Nephron progenitor cell (in vitro differentiated cells): ENCODE measurements around the gene LTO1.

Experiments used
- DNase-seq: peaks from one replicate; pipeline ENCODE4 v3.0.0; 2021
- H3K27ac Mint-ChIP-seq: 2 replicates; pipeline ENCODE4 v1.8.0; 2021; ENCODE audit warnings: mild to moderate bottlenecking, moderate library complexity, mixed read lengths
- H3K27me3 Mint-ChIP-seq: 2 replicates; pipeline ENCODE4 v1.8.0; 2021; ENCODE audit warnings: mild to moderate bottlenecking, low read depth, mixed read lengths; ENCODE audit not compliant: poor library complexity
- H3K36me3 Mint-ChIP-seq: 2 replicates; pipeline ENCODE4 v1.8.0; 2021; ENCODE audit warnings: low read depth, mixed read lengths
- H3K4me1 Mint-ChIP-seq: 2 replicates; pipeline ENCODE4 v1.8.0; 2021; ENCODE audit warnings: mixed read lengths
- H3K4me3 Mint-ChIP-seq: 2 replicates; pipeline ENCODE4 v1.8.0; 2021; ENCODE audit warnings: mild to moderate bottlenecking, moderate library complexity, mixed read lengths
- H3K9me3 Mint-ChIP-seq: 2 replicates; pipeline ENCODE4 v1.8.0; 2021; ENCODE audit warnings: mild to moderate bottlenecking, moderate library complexity, mixed read lengths
- TF ChIP-seq, protein P1 (sequence below): fragments of 200-600 bp; sonication (generic); IDR thresholded peaks from 2 replicates; pipeline ENCODE4 v1.5.0; 2021; ENCODE audit warnings: antibody characterized with exemption

Gene LTO1

DNA sequence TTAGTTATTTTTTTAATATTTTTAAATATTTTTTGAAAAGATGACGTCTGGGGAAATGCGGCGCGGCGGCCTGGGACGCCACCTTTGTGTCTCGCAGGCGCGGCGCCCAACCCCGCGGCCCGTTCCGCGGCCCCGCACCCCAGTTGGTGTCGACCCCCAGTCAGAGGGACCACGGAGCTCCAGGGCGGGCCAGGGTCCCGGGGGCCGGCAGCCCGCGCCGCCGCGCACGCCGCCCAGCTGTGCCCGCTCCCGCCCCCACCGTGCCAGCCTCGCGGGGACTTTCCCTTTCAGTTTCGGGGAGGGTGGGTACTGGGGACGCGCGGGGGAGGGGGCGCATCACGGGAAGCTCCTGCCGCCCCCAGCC lies 32.6 kb downstream of the LTO1 start:
- H3K4me1 Mint-ChIP-seq, result peaks cover 39% of the 10 kb centered on the region
- peaks cover 4% of the 10 kb centered on the region for H3K36me3 Mint-ChIP-seq
- H3K27me3 Mint-ChIP-seq, result peaks cover 3% of the 10 kb centered on the region
- no peak overlapping the region for H3K27ac Mint-ChIP-seq
- H3K4me3 Mint-ChIP-seq, result peak overlapping the region; percentile 76
- DNase-seq, result peak; percentile 60
- TF ChIP-seq, protein P1, sequence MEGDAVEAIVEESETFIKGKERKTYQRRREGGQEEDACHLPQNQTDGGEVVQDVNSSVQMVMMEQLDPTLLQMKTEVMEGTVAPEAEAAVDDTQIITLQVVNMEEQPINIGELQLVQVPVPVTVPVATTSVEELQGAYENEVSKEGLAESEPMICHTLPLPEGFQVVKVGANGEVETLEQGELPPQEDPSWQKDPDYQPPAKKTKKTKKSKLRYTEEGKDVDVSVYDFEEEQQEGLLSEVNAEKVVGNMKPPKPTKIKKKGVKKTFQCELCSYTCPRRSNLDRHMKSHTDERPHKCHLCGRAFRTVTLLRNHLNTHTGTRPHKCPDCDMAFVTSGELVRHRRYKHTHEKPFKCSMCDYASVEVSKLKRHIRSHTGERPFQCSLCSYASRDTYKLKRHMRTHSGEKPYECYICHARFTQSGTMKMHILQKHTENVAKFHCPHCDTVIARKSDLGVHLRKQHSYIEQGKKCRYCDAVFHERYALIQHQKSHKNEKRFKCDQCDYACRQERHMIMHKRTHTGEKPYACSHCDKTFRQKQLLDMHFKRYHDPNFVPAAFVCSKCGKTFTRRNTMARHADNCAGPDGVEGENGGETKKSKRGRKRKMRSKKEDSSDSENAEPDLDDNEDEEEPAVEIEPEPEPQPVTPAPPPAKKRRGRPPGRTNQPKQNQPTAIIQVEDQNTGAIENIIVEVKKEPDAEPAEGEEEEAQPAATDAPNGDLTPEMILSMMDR, result no peak
- no peaks in the 10 kb centered on the region for H3K9me3 Mint-ChIP-seq

DNA sequence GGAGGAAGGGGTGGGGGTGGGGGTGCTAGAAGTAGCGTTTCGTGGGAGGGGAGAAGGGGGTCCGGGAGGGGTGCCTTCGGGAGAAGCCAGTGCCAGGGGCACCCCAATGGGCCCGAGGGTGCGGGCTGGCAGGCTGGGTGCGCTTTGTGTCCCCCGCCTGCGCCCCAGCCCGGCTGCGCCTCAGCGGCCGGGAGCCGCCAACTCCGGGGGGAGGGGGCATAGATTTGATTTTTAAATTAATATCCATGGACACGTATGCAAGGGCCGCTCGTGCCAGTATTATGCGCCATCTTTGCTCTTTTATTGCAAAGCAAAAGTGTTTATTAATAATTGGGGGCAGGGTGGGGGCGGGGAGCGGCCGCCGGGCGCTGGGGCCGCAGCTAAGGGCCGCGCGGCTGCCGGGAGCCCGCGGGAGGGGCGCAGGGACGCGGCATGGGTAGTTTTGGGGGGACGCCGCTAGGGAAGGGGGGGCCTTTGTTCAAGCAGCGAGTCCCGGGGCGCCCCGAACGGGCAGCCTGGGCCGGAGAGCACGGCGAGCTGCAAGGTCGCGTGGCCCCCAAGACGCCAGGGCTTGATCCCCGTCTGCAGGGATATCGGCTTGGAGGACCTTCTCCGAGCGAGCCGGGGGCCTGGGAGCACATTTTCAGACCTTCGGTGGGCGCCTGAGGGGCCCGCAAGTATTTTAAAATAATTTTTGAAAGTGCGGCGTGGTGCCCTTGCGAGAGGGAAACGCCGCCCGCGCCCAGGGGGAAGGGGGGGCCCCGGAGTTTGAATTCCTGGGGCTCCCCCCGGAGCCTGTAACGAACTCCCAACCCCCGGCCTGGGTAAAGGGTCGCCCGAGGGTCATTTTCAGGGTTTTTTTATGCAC lies 33.2 kb downstream of the LTO1 start:
- TF ChIP-seq, protein P1, result no peak
- Mint-ChIP-seq H3K4me3 (peak overlapping the region; percentile 96), H3K9me3 (no peaks in the 10 kb centered on the region), H3K36me3 (peaks cover 4% of the 10 kb centered on the region), H3K27me3 (peaks cover 3% of the 10 kb centered on the region), H3K27ac (no peak overlapping the region), H3K4me1 (peaks cover 41% of the 10 kb centered on the region)
- DNase-seq, result no peak

DNA sequence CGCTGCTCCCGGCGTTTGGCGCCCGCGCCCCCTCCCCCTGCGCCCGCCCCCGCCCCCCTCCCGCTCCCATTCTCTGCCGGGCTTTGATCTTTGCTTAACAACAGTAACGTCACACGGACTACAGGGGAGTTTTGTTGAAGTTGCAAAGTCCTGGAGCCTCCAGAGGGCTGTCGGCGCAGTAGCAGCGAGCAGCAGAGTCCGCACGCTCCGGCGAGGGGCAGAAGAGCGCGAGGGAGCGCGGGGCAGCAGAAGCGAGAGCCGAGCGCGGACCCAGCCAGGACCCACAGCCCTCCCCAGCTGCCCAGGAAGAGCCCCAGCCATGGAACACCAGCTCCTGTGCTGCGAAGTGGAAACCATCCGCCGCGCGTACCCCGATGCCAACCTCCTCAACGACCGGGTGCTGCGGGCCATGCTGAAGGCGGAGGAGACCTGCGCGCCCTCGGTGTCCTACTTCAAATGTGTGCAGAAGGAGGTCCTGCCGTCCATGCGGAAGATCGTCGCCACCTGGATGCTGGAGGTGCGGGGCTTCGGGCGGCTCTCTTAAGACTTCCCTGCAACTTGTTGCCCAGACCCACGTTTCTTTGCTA lies 34.1 kb downstream of the LTO1 start, which contains the start of gene CCND1:
Gene CCND1, plus strand, starts transcription at position 162 of the 587 bp plus-strand sequence. Its CDS starts 158 bp downstream, at position 320.
- DNase-seq, result peak; percentile 80
- Mint-ChIP-seq H3K36me3 (peaks cover 4% of the 10 kb centered on the region), H3K4me1 (peaks cover 45% of the 10 kb centered on the region), H3K27me3 (peaks cover 3% of the 10 kb centered on the region), H3K27ac (peak within 1 kb of the TSS; percentile 82), H3K9me3 (no peaks in the 10 kb centered on the region), H3K4me3 (peak within 1 kb of the TSS; percentile 96)
- TF ChIP-seq, protein P1, result no peak

DNA sequence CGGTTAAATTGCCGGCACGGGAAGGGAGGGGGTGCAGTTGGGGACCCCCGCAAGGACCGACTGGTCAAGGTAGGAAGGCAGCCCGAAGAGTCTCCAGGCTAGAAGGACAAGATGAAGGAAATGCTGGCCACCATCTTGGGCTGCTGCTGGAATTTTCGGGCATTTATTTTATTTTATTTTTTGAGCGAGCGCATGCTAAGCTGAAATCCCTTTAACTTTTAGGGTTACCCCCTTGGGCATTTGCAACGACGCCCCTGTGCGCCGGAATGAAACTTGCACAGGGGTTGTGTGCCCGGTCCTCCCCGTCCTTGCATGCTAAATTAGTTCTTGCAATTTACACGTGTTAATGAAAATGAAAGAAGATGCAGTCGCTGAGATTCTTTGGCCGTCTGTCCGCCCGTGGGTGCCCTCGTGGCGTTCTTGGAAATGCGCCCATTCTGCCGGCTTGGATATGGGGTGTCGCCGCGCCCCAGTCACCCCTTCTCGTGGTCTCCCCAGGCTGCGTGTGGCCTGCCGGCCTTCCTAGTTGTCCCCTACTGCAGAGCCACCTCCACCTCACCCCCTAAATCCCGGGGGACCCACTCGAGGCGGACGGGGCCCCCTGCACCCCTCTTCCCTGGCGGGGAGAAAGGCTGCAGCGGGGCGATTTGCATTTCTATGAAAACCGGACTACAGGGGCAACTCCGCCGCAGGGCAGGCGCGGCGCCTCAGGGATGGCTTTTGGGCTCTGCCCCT lies 34.7 kb downstream of the LTO1 start:
- H3K27ac Mint-ChIP-seq, result peak overlapping the region; percentile 64

DNA sequence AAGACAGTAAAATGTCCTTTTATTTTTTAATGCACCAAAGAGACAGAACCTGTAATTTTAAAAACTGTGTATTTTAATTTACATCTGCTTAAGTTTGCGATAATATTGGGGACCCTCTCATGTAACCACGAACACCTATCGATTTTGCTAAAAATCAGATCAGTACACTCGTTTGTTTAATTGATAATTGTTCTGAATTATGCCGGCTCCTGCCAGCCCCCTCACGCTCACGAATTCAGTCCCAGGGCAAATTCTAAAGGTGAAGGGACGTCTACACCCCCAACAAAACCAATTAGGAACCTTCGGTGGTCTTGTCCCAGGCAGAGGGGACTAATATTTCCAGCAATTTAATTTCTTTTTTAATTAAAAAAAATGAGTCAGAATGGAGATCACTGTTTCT lies 35.3 kb downstream of the LTO1 start:
- Mint-ChIP-seq H3K4me1 (peaks cover 48% of the 10 kb centered on the region), H3K27me3 (peaks cover 3% of the 10 kb centered on the region), H3K9me3 (no peaks in the 10 kb centered on the region), H3K4me3 (peak overlapping the region; percentile 96), H3K27ac (no peak overlapping the region), H3K36me3 (no peaks in the 10 kb centered on the region)
- DNase-seq, result no peak
- TF ChIP-seq, protein P1, result no peak

More for the DNA sequence above, 34.7 kb downstream of the LTO1 start:
- Mint-ChIP-seq H3K27me3 (peaks cover 3% of the 10 kb centered on the region), H3K36me3 (peaks cover 2% of the 10 kb centered on the region), H3K4me1 (peaks cover 48% of the 10 kb centered on the region), H3K9me3 (no peaks in the 10 kb centered on the region), H3K4me3 (peak overlapping the region; percentile 96)
- no peak for DNase-seq
- TF ChIP-seq, protein P1, result no peak
